SIG-M5 treated with dmso at 0.1 percent for 504 hours (cell line): ENCODE data around the gene RAI1.

Source experiments
- DNase-seq: peaks from one replicate; lab custom pipeline; 2025; ENCODE audit not compliant: unreplicated experiment; lab: John Stamatoyannopoulos, UW

Gene RAI1

DNA sequence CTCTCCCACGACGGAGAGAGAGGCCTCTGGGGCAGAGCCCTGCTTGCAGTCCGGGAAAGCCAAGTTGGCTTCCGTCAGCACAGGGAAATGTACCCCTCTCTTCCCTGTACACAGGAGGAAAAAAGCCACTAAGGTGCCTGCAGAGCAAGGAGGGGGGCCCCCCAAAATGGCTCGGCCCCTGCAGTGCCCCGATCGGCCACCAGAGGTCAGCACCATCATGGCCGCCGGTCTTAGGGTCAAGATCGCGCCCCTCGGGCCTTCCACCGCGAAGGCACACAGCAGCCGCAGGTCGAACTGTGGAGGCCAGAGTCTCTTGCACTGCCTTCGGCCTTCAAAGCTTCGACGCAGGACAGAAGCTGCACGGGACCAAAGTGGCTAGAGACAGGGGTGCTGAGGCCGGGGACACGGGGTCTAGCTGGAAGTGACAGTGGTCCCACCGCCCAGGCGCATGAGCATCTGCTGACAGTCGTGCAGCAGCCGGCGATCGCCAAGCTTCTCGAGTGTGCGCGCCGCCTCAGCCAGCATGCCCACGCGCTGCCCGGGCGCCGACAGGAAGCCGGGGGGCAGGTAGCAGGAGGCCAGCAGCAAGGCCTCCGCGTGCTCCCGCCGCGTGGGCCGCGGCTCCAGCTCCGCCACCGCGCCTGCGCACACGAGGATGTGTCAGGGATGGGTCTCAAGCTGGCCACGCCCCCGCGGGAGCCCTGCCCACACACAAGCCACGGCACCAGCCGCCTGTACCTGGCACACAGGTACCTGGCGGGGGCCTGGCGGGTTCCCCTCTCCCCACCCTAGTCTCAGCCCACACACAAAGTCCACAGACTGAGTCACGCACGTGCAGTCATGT is 131.2 kb downstream of the RAI1 start:
- no peak for DNase-seq

GRCh38 chr17:17813055-17813724 is 131.9 kb downstream of the RAI1 start:
- no peak for DNase-seq

DNA sequence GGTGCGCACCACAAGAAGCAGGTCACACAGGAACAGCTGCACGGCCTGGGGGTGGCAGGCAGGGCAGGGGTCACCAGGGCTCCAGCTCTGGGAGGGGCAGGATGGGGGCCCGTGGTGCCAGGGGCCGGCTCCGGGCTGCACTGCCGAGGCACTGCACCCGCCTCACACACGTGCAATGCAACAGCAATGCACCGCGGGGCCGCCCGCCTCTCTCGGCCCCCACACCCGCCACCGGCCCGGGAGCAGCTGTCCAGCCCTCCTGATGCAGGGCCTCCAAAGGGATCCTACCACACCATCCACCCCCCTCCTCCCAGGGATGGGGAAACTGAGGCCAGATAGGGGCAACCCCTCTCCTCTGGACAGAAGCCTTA is 132.5 kb downstream of the RAI1 start:
- no peak for DNase-seq

GRCh38 chr17:17814162-17815061 is 133.2 kb downstream of the RAI1 start:
- no peak for DNase-seq

GRCh38 chr17:17815062-17815406 is 133.8 kb downstream of the RAI1 start:
- DNase-seq: no peak

GRCh38 chr17:17815436-17816200 is 134.4 kb downstream of the RAI1 start:
- no peak for DNase-seq

DNA sequence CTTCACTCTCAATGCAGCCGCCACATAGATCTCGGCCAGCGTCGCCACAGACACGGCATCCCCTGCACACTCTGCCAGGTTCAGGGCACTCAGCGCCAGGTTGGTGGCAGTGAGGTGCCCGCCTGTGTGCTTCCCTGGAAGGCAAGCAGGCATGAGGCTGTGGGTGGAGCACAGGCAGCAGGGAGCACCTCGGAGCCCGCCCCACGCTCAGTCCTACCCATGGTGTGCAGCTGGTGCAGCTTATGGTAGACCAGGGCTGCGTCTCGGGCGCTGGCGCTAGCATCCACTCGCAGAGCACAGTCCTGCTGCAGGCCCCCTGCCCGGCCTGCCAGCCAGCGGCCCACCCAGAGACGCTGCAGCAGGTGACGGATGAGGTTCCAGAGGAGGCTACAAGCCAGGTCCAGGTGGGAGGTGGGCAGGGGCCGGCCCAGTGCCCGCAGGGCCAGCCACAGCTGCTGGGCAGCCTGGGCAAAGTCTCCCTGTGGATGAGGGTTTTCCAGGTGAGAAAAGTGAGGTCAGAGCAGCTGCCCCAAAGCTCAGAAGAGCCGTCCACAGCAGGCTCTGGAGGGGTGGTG is 135.1 kb downstream of the RAI1 start:
- no peak for DNase-seq

GRCh38 chr17:17816831-17817551 is 135.7 kb downstream of the RAI1 start:
- no peak for DNase-seq

DNA sequence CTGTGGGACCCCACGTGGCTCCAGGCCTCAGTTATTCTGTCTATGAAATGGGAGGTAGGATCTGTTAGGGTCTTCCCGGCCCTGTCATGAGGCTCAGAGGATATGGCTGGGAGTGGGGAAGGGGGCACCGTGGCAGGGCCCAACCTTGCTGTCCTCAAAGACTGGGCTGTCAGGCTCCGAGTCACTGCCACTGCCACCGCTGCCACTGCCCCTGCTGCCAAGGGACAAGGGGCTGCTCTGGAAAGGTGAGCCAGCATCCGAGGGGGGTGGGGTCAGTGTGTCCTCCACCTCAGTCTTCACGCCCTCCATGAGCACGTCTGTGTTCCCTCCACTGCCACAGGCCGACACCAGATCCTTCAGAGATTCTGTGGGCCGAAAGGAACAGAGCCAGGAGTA is 136.3 kb downstream of the RAI1 start:
- no peak for DNase-seq

DNA sequence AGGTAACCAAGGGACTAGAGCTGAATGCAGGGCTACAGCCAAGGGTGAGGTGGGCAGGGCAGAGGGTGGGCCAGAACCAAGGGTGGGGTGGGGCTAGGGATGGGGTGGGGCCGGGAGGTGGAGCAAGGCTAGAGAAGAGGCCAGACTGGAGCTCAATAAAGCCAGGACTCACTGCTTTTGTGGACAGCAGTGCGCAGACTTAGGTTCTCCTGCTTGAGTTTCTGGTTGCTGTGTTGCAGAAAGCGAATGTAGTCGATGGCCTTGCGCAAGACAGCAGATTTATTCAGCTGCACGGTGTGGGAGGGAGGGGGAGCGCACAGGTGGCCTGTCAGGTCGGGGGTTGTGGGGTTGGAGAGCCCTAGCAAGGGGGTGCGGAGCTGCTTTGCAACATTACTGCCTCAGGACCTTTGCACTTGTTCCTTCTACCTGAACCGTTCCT is 136.8 kb downstream of the RAI1 start:
- DNase-seq: peak; percentile 35

GRCh38 chr17:17819111-17819510 is 137.9 kb downstream of the RAI1 start:
- no peak for DNase-seq

GRCh38 chr17:17819561-17819995 is 138.3 kb downstream of the RAI1 start:
- peak; percentile 52 for DNase-seq

- DNase-seq: no peak
These were observed 138.8 kb downstream of the RAI1 start for GRCh38 chr17:17820046-17820445.

- DNase-seq: no peak
These were observed 139.4 kb downstream of the RAI1 start for GRCh38 chr17:17820463-17821158.

DNA sequence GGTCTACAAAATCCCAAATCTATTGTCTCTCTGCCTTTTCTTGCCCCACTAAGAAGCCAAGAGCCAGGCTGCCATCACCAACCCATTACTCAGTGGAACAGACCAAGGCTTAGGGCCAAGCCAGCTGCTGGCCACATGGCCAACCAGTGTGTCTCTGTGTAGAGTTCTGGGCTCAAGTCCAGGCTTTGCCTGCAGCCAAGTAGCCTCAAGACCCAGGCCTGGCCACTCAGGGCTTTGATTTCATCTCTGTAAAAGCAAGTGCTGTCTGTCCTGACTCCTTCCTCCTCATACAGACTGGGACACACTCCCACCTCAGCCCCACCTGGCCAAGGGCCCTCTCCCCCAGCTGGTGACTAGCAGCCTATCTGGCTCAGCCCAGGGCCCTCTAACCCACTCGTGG is 140.9 kb downstream of the RAI1 start:
- DNase-seq: no peak

- DNase-seq: no peak
These were observed 141.4 kb downstream of the RAI1 start for GRCh38 chr17:17822616-17823015.

DNA sequence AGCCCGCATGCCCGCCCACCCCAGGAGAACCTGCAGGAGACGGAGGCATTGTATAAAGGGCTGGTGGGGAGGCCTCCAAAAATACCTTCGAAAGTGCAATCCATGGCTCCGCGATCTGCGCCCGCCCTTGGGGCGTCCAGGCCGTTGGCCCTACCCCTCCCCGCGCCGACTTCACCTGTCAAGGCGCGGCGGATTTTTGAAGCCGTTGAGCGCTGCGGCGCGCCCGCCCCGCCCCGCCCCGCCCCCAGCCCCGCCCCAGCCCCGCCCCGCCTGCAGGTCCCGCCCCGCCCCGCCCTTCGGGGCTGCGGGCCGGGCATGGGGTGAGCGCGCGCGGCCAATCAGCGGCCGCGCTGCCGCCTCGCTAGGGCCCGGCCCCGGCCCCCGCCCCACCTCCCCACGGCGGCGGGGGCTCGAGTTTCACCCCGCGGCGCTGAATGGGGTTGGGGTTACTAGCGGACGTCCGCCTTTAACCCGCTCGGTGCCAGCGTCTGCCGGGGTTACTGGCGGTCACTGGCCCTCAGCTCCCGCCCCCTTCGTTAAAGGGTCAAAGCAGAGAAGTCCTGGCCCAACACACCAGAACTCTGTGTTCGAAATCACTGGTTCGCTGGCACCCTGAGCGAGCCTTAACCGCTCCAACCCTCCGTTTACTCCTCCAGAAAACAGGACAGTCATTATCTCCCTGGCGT is 142.3 kb downstream of the RAI1 start:
- DNase-seq: peak; percentile 86

DNA sequence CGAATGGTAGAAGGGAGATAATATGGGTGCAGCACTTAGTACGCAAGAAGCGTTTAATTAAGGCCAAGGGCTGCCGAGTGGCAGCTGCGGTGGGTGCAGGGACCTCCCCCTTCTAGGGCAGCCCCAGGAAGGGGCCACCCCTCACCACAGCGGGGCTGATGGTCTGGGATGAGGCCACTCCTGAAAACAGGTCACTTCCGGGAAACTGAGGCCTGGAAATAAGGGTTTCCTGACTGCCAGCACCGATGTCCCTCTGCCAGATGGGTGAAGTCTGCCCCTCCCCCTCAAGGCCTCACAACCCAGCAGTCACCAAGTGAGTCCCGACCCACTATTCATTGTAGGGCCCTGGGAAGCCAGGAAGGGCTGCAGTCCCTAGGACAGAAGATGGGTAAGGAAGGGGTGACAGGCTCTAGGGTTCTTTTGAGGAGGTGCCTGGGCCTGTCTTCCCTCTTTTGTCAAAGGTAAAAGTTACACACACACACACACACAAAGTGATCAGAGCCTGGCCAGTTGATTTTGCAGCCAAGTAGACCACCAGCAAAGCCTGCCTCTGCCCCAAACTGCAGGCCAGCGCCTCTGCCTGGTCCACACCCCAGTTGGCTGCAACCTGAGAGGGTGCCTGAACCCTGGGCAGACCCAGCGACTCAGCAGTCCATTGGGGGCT is 143.0 kb downstream of the RAI1 start:
- DNase-seq: no peak
